PC-3 (cell line): ENCODE measurements around the gene ARL3. TPM values are rescaled to one million over a fixed set of nuclear protein-coding genes. Genes with fewer than 3 reads are reported as not detected.

Experiments used
- ATAC-seq: fragments of 200-7000 bp; cut with Tn5 transposase; 2 replicates; pipeline ENCODE4 v1.9.1; 2020; ENCODE audit warnings: mild to moderate bottlenecking, moderate library complexity
- BruUV-seq: library from RNA; stranded (reverse); fragments of 400-500 nt; replicated peaks from 2 replicates; lab custom pipeline; 2021; lab: Mats Ljungman, UMichigan
- CTCF ChIA-PET: fragments of 300-600 bp; sonication (Branson Sonifier 250); formaldehyde crosslinking; loops from one replicate; lab custom pipeline; 2022; ENCODE audit warnings: antibody characterized with exemption; lab: Charles Lee
- POLR2A ChIA-PET: fragments of 300-600 bp; sonication (Branson Sonifier 250); formaldehyde crosslinking; loops from one replicate; lab custom pipeline; 2022; ENCODE audit warnings: antibody characterized with exemption; ENCODE audit not compliant: unreplicated experiment; lab: Charles Lee
- DNase-seq: peaks from one replicate; pipeline ENCODE4 v3.0.0-alpha.2; 2015
- H2AFZ ChIP-seq: fragments of 300-600 bp; sonication (generic); 2 replicates; pipeline ENCODE4 v1.6.0; 2016; ENCODE audit warnings: antibody characterized with exemption, low read length
- H3F3A ChIP-seq: fragments of 300-600 bp; sonication (generic); one replicate; pipeline ENCODE4 v1.6.0; 2017; ENCODE audit warnings: antibody characterized with exemption, low read length, control low read depth, mild to moderate bottlenecking; ENCODE audit not compliant: unreplicated experiment
- H3K27ac ChIP-seq: fragments of 300-600 bp; sonication (generic); 2 replicates; pipeline ENCODE4 v1.5.1; 2016; ENCODE audit warnings: mild to moderate bottlenecking, low read length
- H3K27me3 ChIP-seq: fragments of 300-600 bp; sonication (generic); 2 replicates; pipeline ENCODE4 v1.6.1; 2016; ENCODE audit warnings: low read length, mixed read lengths
- H3K36me3 ChIP-seq: fragments of 300-600 bp; sonication (generic); 2 replicates; pipeline ENCODE4 v1.6.1; 2016; ENCODE audit warnings: low read depth, mixed run types, low read length, mixed read lengths
- H3K4me1 ChIP-seq: fragments of 300-600 bp; sonication (generic); 2 replicates; pipeline ENCODE4 v1.5.1; 2016; ENCODE audit warnings: low read length; ENCODE audit not compliant: insufficient read depth
- H3K4me2 ChIP-seq: fragments of 300-600 bp; sonication (generic); 2 replicates; pipeline ENCODE4 v1.6.0; 2016; ENCODE audit warnings: low read length
- H3K4me3 ChIP-seq: fragments of 300-600 bp; sonication (generic); 2 replicates; pipeline ENCODE4 v1.5.1; 2016; ENCODE audit warnings: mild to moderate bottlenecking, low read length, mixed read lengths
- H3K79me2 ChIP-seq: fragments of 300-600 bp; sonication (generic); 2 replicates; pipeline ENCODE4 v1.6.1; 2017; ENCODE audit warnings: low read length, mixed read lengths
- H3K9ac ChIP-seq: fragments of 300-600 bp; sonication (generic); 2 replicates; pipeline ENCODE4 v1.6.0; 2016; ENCODE audit warnings: mild to moderate bottlenecking, low read length
- H3K9me2 ChIP-seq: fragments of 300-600 bp; sonication (generic); replicated peaks from 2 replicates; pipeline ENCODE4 v1.6.1; 2016; ENCODE audit warnings: mixed run types, low read length, mixed read lengths
- H3K9me3 ChIP-seq: fragments of 300-600 bp; sonication (generic); 2 replicates; pipeline ENCODE4 v1.6.1; 2016; ENCODE audit warnings: low read length, mixed read lengths
- H4K20me1 ChIP-seq: fragments of 300-600 bp; sonication (generic); 2 replicates; pipeline ENCODE4 v1.6.1; 2016; ENCODE audit warnings: low read length, mixed read lengths
- CTCF ChIP-seq: fragments of 300-600 bp; sonication (generic); conservative IDR thresholded peaks from 2 replicates; pipeline ENCODE4 v1.5.1; 2017; ENCODE audit warnings: antibody characterized with exemption, low read depth, mild to moderate bottlenecking, low read length
- EZH2 ChIP-seq: fragments of 300-600 bp; sonication (generic); IDR thresholded peaks from one replicate; pipeline ENCODE4 v1.6.1; 2017; ENCODE audit warnings: antibody characterized with exemption, mild to moderate bottlenecking, low read length; ENCODE audit not compliant: unreplicated experiment
- EZH2phosphoT487 ChIP-seq: fragments of 300-600 bp; sonication (generic); IDR thresholded peaks from 2 replicates; pipeline ENCODE4 v1.6.1; 2018; ENCODE audit warnings: mild to moderate bottlenecking, antibody characterized with exemption, low read length, borderline replicate concordance
- intact Hi-C: fragments of 100-400 bp; cut with micrococcal nuclease; formaldehyde crosslinking; loops from 2 replicates; pipeline ENCODE4 v1.9.0; 2023
- total RNA-seq: library from RNA; depleted of rRNA; stranded (reverse); fragments of >200 nt; gene quantifications from 2 replicates; pipeline ENCODE4 v1.2.3, GENCODE V29; 2014

The ARL3 gene
- total RNA-seq, 1 experiment from 2014 or later, result 2.8 TPM

GRCh38 chr10:102646610-102647442, 67.4 kb downstream of the ARL3 start:
- POLR2A ChIA-PET, result interaction anchor here (0.6 to 1.0 kb wide), 4 partner anchors 50 to 144 kb away, joined by 4 to 7 read pairs (median 4); partner anchors contain the start of genes ACTR1A and ARL3
- H3K4me2 ChIP-seq, result peak overlapping the region; percentile 95
- H2AFZ ChIP-seq, result no peak overlapping the region
- no peak for TF ChIP-seq CTCF
- no peak for TF ChIP-seq EZH2
- no peak for TF ChIP-seq EZH2phosphoT487
- H3K9me3 ChIP-seq, result no peaks in the 10 kb centered on the region
- CTCF ChIA-PET, result interaction anchor here (1.6 kb wide), 1 partner anchor 23 kb away, joined by 6 read pairs; no protein-coding TSS in a partner anchor
- peaks cover 79% of the 10 kb centered on the region for H3K79me2 ChIP-seq
- no peaks in the 10 kb centered on the region for H3F3A ChIP-seq
- peak overlapping the region; percentile 96 for H3K27ac ChIP-seq
- H3K9ac ChIP-seq, result peak overlapping the region; percentile 93
- intact Hi-C loops, result loop anchor here (2.0 to 10.0 kb wide), 2 partner anchors 52 to 68 kb away; partner anchors contain the start of genes ARL3 and SFXN2
- H3K4me1 ChIP-seq, result peaks cover 7% of the 10 kb centered on the region
- BruUV-seq, result no TSS peak
- H3K36me3 ChIP-seq, result no peaks in the 10 kb centered on the region; the same call in 1 of the 2 replicates
- DNase-seq (no peak), ATAC-seq (no peak)
- H3K9me2 ChIP-seq, result no peaks in the 10 kb centered on the region
- peak overlapping the region; percentile 90 for H3K4me3 ChIP-seq
- H3K27me3 ChIP-seq, result no peaks in the 10 kb centered on the region
- peaks cover 24% of the 10 kb centered on the region; the same call in 1 of the 2 replicates for H4K20me1 ChIP-seq

GRCh38 chr10:102645741-102646609, 68.2 kb downstream of the ARL3 start:
- H3K9ac ChIP-seq, result peak overlapping the region; percentile 93
- ChIA-PET POLR2A (interaction anchor here (0.5 to 1.0 kb wide), 6 partner anchors 51 to 724 kb away, joined by 3 to 8 read pairs (median 4); partner anchors contain the start of genes ACTR1A and ARL3), CTCF (interaction anchor here (1.6 kb wide), 1 partner anchor 23 kb away, joined by 6 read pairs; no protein-coding TSS in a partner anchor)
- peaks cover 24% of the 10 kb centered on the region; the same call in 1 of the 2 replicates for H4K20me1 ChIP-seq
- H3K4me2 ChIP-seq, result peak overlapping the region; percentile 95
- peak overlapping the region; percentile 96 for H3K27ac ChIP-seq
- H3K9me2 ChIP-seq, result no peaks in the 10 kb centered on the region
- peak overlapping the region; percentile 90 for H3K4me3 ChIP-seq
- no peaks in the 10 kb centered on the region for H3F3A ChIP-seq
- intact Hi-C loops, result loop anchor here (2.0 to 10.0 kb wide), 2 partner anchors 51 to 69 kb away; partner anchors contain the start of genes ARL3 and SFXN2
- H2AFZ ChIP-seq, result peak overlapping the region; percentile 67
- peak; percentile 57 for ATAC-seq
- H3K36me3 ChIP-seq, result no peaks in the 10 kb centered on the region; the same call in 1 of the 2 replicates
- no peaks in the 10 kb centered on the region for H3K9me3 ChIP-seq
- H3K79me2 ChIP-seq, result peaks cover 71% of the 10 kb centered on the region
- peaks cover 7% of the 10 kb centered on the region for H3K4me1 ChIP-seq
- TF ChIP-seq EZH2 (no peak), CTCF (no peak), EZH2phosphoT487 (no peak)
- DNase-seq, result peak; percentile 87
- no peaks in the 10 kb centered on the region for H3K27me3 ChIP-seq
- BruUV-seq, result TSS peak; percentile 92
